ENCODE results near the gene ALG9.

The ALG9 gene

DNA sequence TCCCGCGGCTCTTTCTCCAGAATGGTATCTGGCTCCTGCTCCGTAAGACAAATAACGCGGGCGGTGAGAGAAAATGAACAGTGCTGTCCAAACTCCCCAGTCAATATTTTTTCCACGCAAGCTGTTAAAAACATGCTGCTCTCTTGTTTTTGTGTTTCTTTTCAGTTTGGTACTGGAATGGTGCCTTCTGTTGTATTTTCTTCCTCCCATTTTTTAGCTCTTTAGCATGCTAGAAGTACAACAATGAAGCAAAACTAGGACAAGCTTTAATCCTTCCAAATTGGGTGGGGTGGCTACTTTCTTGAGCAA is 104.6 kb downstream of the ALG9 start:
- no peak for DNase-seq (ENCODE audit: low read depth in 2 of 3, low spot score in 2 of 3)

DNA sequence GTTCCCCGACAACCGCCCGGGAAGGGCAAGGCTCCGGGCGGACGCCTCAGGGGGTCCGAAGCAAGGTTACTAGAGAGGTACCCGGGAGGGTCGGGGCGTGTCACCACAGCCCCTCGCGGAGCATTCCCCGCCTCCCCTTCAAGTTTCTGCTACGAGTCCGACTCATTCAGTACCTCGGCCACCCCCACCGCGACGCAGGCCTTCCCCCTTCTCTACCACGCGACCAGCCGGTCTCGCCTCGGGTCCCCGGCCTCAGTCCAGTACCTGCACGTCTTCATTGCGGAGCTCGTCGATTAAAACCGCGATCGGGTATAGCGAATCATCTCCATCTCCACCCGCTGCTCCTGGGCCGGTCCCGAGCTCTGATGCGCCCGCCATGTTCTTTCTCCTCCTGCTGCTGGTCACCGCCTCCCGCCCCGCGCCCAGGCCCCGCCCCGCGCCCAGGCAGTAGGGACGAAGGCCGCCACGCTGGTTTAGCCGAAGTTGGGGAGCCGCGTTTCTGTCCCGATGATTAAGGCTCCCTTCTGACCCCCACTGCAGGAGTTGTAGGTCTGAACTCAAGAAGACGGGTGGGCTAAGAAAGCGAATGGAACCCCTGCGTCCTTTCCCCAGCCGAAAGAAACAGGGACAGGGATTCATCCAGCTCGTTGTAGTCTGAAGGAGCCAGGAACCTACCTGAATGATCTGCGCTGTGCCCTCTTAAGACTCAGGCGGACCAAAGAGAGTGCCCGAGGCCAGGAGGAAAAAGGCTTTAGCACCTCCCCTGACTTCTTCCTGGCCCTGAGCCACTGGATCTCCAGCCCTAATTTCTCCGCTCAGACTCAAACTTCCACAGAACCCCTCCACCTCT is 105.2 kb downstream of the ALG9 start, which contains the start of gene PPP2R1B:
Gene PPP2R1B (minus strand): TSS at position 406 of the 850 bp plus-strand sequence. CDS start 28 bp downstream, at position 378.
- peak; percentile 44 to 68 (median 48) for DNase-seq (ENCODE audit: low read depth in 2 of 3, low spot score in 2 of 3)

DNA sequence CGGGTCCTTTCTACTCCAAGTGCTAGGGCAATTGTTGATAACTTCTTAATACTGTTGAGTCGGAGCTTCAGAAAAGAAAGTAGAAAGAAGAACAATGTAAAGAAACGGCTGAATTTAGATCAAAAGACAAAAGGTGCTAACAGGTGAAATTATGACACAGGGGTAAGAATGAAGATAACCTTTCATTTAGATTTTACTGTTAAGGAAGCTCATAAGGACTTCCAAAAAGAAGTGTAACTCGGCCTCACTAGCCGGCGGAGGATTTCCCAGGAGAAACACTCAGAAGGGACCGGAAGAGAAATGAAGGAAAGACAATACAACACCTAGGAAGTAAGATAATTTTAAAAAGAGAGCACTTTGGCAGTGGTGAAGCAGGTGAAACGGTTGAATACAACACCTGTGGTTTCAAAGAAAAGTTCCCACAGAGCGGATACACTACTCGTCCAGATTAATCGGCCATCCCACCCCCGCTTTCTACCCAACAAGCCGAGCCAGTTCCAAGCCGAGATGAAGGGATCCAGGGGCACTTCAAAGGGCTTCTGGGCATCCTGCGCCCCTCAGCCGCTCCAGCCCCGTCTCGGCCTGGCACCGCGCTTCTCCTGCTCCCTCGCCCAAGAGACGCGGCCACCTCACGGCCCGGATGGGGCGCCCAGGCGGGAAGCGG is 105.9 kb downstream of the ALG9 start:
- no peak for DNase-seq (ENCODE audit: low read depth in 2 of 3, low spot score in 2 of 3)

DNA sequence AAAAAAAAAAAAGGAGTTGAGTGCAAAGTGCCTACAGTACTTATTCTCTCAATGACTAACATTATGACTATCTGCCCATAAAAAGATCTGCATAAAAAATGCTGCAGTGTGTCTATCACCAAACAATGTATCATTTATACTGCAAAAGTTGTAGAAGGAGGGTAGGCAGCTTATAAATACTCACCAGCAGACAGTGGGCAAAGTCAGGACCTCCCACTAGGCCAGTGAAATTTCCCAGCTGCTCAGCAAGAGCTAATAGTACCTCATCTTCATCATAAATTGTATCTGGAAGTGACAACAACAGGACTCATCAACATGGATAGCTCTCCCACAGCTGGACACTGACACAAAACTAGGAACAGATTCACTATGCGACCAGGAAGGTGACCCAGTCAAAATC is 106.8 kb downstream of the ALG9 start:
- DNase-seq (ENCODE audit: low read depth in 2 of 3, low spot score in 2 of 3), result no peak

DNA sequence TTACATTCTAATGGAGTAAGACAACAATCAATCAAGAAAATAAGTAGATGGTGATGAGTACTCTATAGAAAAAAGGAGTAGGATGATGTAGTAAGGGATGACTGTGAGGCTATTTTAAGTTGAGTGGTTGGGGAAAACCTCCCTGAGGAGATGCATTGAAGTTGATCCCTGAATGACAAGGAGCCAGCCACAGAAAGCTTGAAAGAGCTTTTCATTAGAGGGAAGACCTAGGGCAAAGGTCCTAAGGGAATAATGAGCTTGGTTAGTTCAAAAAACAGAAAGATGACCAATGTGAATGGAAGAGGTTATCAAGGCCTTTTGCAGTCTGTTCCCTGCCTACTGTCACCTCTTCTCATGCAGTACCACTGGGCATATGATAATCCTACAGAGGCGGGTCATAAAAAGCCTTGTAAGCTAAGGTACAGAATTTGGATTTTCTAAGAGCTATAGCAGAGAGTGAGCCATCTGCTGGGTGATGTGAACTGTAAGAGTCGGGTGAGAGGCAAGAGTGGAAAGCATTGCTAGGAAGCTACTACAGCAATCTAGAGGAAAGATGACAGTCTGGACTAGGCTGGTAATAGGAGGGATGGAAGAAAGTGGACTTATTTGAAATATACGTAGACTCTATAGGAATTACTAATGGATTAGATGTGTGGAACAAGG is 108.3 kb downstream of the ALG9 start:
- no peak for DNase-seq (ENCODE audit: low read depth in 2 of 3, low spot score in 2 of 3)

DNA sequence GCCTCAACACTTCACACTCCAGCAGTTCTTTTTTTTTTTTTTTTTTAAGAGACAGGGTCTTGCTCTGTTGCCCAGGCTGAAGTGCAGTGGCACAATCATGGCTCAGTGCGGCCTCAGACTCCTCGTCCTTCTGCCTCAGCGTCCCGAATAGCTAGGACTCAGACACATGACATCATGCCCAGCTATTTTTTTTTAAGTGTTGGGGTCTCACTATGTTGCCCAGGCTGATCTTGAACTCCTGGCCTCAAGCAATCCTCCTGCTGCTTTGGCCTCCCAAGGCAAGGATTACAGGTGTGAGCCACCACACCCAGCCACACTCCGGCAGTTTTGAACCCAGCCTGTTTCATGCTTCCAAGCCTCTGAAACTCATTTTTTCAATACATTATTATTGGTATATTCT is 108.9 kb downstream of the ALG9 start:
- no peak for DNase-seq (ENCODE audit: low read depth in 2 of 3, low spot score in 2 of 3)

DNA sequence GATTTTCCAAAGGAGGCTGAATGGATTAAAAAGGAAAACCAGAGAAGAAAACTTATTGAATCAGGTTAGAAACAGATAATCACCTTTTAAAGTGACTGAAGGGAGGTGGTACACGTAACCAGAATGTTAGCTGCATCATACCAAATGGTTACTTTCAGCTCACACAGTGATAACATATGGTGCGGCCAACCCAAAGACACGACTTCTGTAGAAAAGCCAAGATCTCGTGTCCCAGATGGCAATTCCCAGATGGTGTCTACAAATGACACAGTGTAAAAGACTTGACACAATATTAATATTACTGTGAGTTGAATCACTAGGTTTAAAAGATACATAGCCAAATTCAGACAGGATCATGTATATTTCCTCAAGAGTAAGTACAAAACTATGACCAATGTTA is 110.3 kb downstream of the ALG9 start:
- no peak for DNase-seq (ENCODE audit: low read depth in 2 of 3, low spot score in 2 of 3)

DNA sequence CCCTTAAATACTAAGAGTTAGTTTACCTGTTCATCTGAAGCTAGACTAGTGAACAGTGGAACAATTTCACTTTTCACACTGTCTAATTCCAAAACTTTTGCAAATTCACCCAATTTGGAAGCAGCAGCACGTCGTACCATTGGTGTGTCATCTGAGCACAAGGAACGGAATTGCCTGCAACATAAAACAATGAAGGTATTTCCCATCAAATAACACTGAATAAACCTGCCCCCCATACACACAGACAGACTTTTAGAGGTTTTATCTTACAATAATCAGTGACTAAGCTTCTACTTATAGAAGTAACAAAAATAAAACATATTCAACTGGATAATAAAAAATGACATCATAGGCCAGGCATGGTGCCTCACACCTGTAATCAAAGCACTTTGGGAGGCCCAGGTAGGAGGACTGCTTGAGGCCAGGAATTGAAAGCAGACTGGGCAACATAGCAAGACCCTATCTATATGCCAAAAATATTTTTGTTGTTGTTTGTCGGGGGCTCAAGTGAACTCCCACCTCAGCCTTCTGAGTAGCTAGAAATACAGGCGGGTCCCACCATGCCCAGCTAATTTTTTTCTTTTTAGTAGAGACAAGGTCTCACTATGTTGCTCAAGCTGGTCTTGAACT is 111.5 kb downstream of the ALG9 start:
- DNase-seq (ENCODE audit: low read depth in 2 of 3, low spot score in 2 of 3), result no peak

DNA sequence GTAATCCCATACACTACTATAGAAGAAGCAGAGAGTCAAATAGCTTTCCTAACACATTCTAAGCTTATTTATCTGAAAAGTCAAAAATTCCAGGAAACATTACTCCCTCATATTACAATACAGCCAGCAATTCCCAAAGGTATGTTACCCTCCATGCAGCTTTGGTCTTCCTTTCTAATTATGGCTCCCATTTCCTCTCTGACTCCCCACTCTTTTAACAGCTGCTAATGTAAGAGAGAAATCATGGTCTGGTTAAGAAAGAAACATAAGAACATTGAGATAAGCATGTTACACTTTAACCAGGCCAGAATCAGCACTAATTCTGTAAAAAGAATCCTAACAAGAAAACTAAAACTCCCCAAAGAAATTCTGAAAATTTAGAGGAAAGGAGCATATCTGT is 112.0 kb downstream of the ALG9 start:
- no peak for DNase-seq (ENCODE audit: low read depth in 2 of 3, low spot score in 2 of 3)

DNA sequence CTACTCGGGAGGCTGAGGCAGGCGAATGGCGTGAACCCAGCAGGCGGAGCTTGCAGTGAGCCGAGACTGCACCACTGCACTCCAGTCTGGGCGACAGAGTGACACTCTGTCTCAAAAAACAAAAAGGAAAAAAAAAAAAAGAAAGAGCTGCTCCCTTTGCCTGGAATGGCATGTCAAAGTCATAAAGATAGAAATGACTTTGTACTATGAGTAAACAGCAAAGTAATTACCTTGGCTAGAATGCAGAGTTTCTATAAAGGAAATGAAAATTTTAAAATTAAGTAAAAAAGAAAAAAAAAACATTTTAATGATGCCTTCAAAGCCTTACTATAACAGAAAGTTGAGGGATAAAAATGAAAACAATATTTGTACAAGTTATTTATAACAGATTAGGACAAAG is 115.3 kb downstream of the ALG9 start:
- DNase-seq (ENCODE audit: low read depth in 2 of 3, low spot score in 2 of 3), result no peak

DNA sequence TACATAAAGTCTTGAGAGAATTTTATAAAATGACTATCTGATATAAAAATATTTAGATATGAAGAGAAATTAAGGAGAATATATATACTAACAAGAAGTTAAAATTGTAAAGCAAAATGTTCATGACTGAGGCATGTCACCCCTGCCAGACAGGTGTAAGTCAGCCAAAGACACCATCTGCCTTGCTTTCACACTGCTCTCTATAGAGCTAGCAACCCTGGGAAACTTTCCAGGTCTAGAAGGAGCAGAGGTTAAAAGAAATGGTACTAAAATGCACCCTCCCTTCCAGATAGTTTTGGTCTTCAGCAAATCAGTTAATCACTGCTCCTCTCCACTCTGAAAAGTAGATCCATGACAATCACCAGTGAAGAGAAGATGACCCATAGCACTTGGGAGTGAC is 121.7 kb downstream of the ALG9 start:
- no peak for DNase-seq (ENCODE audit: low read depth in 2 of 3, low spot score in 2 of 3)

DNA sequence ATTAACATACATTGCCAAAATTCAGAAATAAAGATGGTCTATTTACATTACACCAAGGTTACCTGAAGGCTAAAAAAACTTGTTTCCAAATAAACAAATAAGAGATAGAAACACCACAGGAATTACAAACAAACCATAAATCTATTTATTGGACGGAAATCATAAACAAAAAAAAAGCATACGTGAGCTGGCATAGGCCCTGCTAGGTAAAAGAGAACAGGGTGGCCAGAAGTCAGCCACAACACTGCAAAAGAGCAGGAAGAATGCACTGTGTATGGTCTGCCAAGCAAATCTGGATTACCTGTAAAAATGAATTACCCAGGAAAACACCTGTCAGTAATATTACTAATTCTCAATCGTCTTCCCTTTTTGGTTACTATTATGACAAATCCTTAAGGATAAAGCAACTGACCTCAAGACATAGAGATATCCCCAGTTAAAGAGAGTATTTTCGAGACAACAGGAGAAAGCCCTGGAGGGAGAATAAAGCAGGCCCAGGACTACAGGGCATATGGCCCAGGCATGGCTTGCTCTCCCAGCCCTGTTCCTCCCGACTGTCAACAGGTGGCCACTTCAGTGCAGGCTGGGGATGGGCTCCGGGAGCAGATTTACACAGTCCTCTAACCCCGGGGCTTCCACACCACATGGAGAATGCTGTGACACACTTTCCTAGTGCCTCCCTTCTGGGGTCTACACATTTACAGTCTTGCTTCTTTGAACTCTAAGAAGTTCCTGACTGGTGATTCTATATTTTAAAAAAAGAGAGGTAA is 123.2 kb downstream of the ALG9 start:
- DNase-seq (ENCODE audit: low read depth in 2 of 3, low spot score in 2 of 3), result no peak

DNA sequence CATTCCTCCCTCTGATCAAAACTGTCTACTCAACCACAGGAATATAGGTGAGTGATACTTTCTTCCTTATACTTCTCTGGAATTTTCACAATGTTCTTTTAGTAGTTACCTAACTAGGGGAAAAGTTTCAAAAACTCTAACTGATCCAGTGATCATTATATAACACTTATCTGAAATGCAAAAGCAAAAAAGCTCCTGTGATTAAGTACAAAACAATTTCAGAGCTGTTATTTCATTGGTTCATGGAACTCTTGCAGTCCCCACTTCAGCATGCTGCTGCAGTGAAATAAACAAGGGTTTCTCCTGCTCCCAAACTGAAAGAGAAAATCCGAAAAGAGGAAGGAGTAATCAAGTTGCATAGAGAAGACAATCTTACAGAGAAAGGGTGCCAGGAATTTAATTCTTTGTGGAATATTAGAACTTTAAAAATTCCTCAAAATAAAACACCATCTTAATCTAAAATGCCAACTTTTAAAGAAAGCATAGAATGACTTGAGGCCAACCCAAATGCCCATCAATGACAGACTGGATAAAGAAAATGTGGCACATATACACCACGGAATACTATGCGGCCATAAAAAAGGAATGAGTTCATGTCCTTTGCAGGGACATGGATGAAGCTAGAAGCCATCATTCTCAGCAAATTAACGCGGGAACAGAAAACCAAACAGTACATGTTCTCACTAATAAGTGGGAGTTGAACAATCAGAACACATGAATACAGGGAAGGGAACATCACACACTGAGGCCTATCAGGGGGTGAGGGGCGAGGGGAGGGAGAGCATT is 125.5 kb downstream of the ALG9 start:
- no peak for DNase-seq (ENCODE audit: low read depth in 2 of 3, low spot score in 2 of 3)

DNA sequence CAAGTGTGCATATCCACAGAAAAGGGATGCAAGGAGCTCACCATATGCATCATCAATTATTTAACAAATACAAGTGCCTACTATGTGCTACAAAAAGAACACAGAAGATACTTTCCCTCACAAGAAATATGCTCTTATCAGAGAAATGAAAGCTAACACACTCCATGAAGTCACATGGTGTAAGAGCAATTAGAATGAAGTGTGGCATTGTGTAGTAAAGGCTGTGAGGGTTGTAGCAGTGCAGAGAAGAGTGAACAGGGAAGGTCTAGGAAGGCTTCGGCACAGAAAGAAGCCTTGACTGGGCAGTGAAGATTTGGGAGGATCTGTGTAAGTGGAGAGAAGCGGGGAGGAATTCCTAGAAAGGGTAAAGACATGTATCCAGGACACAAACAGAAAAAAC is 127.7 kb downstream of the ALG9 start:
- DNase-seq (ENCODE audit: low read depth in 2 of 3, low spot score in 2 of 3), result no peak

DNA sequence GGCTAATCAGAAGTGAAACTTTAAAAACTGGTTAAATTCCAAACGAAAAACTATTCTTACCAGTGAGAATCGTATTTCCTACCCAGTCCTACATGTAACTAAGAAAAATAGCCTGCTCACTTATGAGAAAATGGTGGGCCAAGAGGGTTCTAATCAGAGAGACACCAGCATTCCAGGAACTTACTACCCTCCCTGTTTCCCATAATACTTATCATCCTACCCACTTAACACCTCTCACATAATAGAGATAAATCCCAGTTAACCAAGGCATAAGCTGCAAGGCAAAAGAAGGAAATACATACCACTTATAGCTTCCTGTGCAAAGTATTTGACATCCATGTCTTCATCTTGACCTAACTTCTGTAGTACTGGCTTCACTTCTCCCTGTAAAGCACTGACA is 129.6 kb downstream of the ALG9 start:
- no peak for DNase-seq (ENCODE audit: low read depth in 2 of 3, low spot score in 2 of 3)

DNA sequence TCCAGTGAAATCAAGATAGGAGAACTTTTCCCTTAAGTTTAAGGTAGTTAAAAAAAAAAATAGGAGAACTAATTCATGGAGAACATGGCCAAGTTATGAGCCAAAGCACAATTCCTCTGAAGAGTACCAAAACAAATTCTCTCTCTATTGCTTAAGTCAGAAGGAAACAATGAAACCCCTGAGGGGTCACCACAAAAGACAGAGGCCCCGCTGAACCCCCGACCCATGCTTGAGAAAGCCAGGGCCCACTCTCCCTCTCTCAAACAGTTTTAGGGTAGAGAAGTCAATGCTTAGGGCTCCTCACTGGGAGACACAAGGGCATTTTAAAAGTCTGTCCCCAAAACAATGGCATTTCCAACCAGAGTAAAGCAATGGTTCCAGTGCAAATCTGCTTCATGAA is 132.1 kb downstream of the ALG9 start:
- no peak for DNase-seq (ENCODE audit: low read depth in 2 of 3, low spot score in 2 of 3)

DNA sequence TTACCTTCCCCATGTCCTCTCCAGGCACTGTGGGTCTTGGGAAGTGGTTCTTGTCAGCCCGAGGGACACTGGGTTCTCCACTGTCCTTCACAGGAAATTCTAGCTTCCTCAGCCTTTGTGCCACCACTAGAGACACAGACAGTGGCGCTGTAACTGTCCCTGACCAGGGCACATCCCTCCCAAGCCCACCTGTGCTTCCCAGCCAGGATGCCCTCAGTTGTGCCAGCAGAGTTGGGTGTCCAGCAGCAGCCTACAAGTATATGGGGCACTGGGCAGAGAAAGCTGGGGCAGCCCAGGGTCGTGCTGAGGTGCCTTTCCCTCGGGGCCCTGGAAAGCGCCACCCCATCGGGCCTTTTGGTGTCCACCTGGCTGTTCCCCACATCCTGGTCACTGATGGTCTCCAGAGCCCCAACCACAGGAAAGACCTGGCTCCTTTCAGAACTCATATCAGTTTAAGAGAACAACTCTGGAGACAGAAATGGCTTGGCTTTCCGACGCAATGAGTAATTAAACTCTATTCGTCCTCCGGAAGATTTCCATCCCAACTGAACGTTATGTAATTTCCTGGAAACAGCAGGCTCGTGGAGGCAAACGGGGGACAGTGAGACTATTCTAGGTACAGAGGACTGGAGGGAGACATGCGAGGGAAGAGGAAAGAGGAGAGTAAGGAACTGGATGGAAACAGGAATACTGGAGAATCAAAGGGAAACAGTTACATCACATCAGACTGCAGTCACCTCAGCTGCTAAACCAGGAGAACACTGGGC is 133.8 kb downstream of the ALG9 start:
- no peak for DNase-seq (ENCODE audit: low read depth in 2 of 3, low spot score in 2 of 3)

DNA sequence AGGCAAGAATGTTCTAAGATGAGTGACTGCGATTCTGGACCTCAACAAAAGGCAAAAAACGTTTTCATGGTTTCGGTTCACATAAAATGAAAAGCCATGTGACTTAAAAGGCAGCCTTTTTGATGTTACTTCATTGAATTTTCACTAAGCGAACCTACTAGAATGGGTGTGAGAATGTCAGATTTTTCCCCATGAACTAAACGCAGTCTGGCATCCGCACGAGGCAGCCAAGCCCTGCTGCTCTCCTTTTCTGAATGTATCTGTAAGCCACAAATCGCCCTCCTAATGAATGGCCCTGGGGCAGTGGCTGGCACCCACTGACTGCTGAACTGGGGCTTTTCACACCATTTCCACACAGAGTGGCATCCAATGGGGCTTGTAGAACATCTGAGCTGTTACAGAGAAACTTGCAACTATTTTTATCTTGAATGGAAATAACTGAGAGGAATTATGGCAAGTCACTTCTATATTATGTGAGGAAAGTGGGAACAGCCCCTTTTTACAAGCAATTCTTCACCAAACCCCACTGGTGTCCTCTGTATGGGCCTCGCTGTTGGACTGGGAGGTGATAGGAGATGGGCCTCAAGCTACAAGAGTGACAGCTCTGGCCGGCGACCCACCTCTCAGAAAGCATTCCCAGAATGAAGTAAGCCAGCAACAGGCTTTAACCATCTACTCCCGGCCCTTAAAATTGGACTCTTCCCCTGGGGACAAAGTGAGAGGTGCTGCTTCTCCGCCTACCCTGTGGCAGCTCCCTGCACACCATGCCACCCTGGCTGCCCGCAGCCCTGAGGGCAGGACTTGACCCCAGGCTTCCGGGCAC is 134.5 kb downstream of the ALG9 start:
- DNase-seq (ENCODE audit: low read depth in 2 of 3, low spot score in 2 of 3), result no peak

Data from activated CD8-positive, alpha-beta memory T cell treated with anti-CD3 and anti-CD28 coated beads for 48 hours (primary cell).